ENCODE results near the gene AUP1. TPM values are rescaled to one million over a fixed set of nuclear protein-coding genes. Genes with fewer than 3 reads are reported as not detected.
A peak's percentile ranks its signal among the peaks of the same experiment; 100 is the strongest.

AUP1 gene
- total and polyA plus RNA-seq, 9 of the 15 experiments (the other 6 are each of a cell fraction or from before 2014, with no cell fraction given) = 70.7 to 245 (median 165) TPM

GRCh38 chr2:74529357-74530238 is at the start of gene AUP1, which contains the start of gene HTRA2 (continued):
- no peak for TF ChIP-seq CEBPZ (IDR thresholded peaks at IDR 0.05; ENCODE audit: borderline replicate concordance, low read depth, low read length)
- peak; percentile 74; the same call in 1 of the 2 replicates for TF ChIP-seq KAT7 (CRISPR knock-in tag; IDR thresholded peaks at IDR 0.05; ENCODE audit: borderline replicate concordance)
- peak; percentile 89 for TF ChIP-seq ZNF143 (CRISPR knock-in tag; IDR thresholded peaks at IDR 0.05)
- TF ChIP-seq ZNF707 (CRISPR knock-in tag; conservative IDR thresholded peaks at IDR 0.05) = no peak
- no peak for TF ChIP-seq ZFP91 (CRISPR knock-in tag; IDR thresholded peaks at IDR 0.05)
- TF ChIP-seq SREBF2 (CRISPR knock-in tag; IDR thresholded peaks at IDR 0.05) = no peak
- no peak for TF ChIP-seq HMBOX1 (IDR thresholded peaks at IDR 0.05)
- peak; percentile 83 for TF ChIP-seq ERF (CRISPR knock-in tag; IDR thresholded peaks at IDR 0.05)
- no peak for TF ChIP-seq NFXL1 (CRISPR knock-in tag; IDR thresholded peaks at IDR 0.05)
- peak; percentile 80 for TF ChIP-seq ELF2 (CRISPR knock-in tag; IDR thresholded peaks at IDR 0.05)
- no peak for TF ChIP-seq SRSF9 (IDR thresholded peaks at IDR 0.05; ENCODE audit: borderline replicate concordance, low read depth, low read length)
- no peak for TF ChIP-seq SLC30A9 (CRISPR knock-in tag; IDR thresholded peaks at IDR 0.05)
- no peak; the same call in 1 of the 2 replicates for TF ChIP-seq SOX6 (IDR thresholded peaks at IDR 0.05)
- TF ChIP-seq FUS (optimal IDR thresholded peaks at IDR 0.05; ENCODE audit: low read depth, low read length) = no peak
- TF ChIP-seq ZNF551 (CRISPR knock-in tag; IDR thresholded peaks at IDR 0.05) = no peak
- TF ChIP-seq PHB (CRISPR knock-in tag; IDR thresholded peaks at IDR 0.05) = 0 out of 2 replicates have a peak, but pooled peaks have one; percentile 61
- TF ChIP-seq OTX1 (CRISPR knock-in tag; IDR thresholded peaks at IDR 0.05) = no peak
- TF ChIP-seq HOXB6 (CRISPR knock-in tag; IDR thresholded peaks at IDR 0.05; ENCODE audit: borderline replicate concordance) = no peak
- TF ChIP-seq HDAC2 (IDR thresholded peaks at IDR 0.05) = peak; percentile 39; the same call in 1 of the 2 replicates
- TF ChIP-seq ZNF740 (CRISPR knock-in tag; IDR thresholded peaks at IDR 0.05) = no peak
- TF ChIP-seq ZNF740 (tag; IDR thresholded peaks at IDR 0.05) = no peak
- TF ChIP-seq MAX (CRISPR knock-in tag; IDR thresholded peaks at IDR 0.05) = peak; percentile 38

Measured in K562 (cell line).